NCI-H2171 (cell line): ENCODE data around the gene ATP6V1B1.

Source experiments
- DNase-seq: peaks from one replicate; lab custom pipeline; 2025; lab: John Stamatoyannopoulos, UW

The ATP6V1B1 gene

DNA sequence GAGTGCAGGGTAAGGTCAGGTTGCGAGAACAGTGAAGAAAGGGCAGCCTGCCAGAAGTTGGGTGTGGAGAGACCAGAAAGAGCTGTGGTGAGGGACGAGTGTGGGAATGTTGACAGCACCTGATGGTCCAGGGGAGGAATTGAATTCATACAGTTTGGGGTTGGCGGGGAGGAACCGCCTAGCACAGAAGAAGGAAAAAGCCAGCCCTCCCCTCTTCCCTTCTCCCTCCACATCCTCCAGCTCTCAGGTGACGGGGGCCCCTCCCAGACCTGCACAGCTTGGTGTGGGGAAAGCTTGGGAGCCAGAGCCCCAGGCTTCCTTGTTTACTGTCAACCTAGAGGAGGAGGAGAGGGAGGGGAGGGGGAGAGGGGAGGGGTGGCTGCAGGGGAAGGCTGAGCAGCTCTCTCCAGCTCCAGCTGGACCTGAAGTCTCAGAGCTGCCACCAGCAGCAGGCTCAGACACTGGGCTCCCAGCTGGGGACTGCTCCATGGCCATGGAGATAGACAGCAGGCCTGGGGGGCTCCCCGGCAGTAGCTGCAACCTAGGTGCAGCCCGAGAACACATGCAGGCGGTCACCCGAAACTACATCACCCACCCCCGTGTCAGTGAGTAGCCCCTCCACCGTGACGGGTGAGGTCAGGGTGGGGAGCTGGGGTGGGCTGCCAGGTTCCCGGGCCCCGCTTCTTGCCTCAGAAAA, at the start of gene ATP6V1B1:
ATP6V1B1 (plus strand) TSS at position 433 of the 697 bp plus-strand sequence; CDS start at position 488, 55 bp downstream.
- no peak for DNase-seq

DNA sequence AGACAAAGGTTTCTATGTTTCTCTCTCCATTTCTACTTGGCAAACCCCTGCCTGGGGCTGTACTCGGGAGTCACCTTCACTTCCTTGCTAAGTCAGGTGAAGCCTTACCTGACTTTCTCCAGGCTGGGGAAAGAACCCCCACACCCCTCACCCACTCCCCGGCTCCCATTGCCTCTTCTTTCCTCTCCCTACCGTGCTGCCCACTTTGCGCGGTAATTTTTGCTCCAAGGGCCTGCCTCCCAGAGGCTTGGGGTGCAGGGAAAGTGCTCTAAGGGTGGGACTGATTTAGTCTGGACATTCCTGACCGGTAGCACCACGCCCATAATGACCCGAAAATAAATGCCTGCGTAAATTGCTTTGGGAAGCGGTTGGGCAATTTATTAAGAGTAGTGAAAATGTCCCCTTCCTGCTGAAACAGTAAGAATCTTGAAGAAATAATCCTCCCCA, 49.1 kb upstream of the ATP6V1B1 start:
- no peak for DNase-seq

DNA sequence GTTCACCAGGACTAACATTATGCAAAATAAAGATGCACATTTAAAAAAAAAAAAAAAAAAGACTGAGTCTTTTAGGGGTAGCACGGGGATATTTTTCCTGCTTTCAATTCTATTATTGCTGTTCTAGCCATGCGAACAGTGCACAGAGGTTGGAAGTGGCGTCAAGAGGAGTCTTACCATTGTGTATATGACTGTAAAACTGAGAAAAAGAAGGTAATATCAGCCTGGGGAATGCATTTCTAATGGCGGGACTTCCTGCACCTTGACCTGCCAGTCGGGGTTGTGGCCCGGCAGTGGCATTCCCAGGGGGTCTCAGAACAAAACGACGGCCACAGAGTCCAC, 48.5 kb upstream of the ATP6V1B1 start:
- DNase-seq = no peak

DNA sequence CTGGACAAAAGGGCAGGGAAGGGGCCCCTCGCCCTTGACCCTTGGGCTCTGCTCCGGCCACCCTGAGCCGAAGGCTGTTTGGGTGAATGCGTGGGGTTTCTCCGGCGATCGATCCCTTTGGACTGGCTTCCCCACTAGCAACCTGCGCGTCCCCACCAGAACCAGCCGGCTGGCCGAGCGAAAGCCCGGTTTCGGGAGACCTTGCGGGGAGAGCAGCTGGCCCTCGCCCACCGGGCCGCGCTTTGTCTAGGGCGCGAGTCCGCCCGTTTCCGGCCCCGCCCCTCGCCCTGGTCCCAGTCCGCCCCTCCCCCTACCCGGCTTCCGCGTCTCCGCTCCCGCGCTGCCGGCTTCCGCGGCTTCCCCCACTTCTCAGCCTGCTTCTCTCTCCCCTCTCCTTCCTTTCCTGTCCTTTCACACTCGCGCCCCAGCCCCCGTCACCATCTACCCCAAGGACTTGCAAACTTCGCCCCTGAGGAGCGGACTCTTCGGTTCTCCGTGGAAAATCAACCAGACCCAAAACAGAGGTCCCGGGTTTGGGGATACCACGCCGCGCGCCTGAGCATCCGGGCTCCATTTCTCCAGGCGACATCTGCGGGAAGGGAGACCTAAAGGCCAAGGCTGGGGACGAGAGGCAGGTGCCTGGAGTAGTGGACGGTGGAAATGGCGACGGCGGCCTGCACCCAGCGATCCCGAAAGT, 48.0 kb upstream of the ATP6V1B1 start:
- peak; percentile 59 for DNase-seq

DNA sequence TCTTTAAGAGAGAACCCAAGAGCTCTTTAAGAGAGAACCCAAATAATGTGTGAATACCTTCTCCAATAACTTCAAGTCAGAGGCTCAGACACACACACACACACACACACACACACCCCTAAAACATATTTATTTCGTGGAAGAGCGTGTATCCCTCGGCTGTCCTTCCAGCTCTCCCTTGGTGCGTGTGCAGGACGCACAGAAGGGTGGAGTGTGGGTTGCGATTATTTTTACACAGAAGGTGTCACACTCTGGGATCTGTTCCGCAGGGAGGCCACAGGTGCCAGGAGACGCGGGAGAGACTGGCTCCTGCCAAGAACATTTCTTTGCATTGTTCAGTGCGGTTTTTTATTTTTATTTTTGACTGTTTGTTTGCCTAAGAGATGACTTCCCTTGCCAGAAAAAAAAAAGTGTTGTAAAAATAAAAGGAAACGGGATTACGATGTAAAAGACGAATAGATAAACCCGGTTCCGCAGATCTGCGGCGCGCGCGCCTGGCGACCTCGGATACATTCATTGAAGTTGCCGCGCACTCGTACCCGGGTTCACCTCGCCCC, 47.3 kb upstream of the ATP6V1B1 start:
- DNase-seq = no peak

DNA sequence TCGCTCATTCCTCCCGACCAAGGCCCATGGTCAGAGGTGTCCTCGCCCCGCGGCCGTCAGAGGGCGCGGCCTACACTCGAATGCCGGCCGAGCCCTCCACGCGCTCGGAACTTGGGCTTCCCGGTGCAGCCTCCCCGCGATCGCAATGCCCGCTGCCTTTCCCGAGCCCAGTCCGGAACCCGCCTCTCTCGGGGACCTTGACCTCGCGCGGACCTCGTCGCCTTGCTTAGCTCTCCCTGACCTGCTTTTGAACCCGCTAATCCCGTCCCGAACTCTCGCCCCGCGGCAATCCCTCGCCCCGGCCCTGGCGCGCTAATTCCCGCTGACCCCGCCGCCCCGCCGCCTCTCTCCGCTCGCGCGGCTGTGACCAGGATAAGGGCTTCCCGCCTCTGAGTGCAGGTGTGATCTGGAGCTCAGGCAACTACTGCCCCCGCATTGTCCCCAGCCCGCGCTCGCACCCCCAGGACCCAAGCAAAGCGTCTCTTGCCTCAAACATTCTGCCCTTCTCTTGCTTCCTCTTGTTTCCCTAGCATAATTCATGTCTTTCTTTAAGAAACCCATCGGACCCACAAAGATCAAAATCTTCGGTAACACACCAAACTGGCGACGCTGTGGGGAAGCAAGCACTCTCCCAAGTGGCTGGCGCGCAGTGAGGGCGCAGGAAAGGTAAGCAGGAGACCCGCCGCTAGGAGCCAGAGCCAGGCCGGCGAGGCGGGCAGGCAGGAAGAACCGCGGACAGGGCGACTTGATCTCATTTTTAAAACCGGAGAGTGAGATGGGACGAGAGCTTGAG, 46.6 kb upstream of the ATP6V1B1 start:
- DNase-seq = no peak

DNA sequence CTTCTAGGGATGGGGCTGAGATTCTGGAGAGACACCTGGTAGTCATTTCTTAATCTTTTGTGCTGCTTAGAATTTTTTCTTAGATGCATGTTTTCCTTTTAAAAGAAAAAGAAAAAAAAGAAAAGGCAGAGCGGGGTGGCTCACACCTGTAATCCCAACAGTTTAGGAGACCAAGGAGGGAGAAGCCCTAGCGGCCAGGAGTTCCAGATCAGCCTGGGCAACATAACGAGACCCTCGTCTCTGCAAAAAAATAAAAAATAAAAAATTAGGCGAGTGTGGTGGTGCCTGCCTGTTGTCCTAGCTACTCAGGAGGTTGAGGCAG, 46.0 kb upstream of the ATP6V1B1 start:
- no peak for DNase-seq

DNA sequence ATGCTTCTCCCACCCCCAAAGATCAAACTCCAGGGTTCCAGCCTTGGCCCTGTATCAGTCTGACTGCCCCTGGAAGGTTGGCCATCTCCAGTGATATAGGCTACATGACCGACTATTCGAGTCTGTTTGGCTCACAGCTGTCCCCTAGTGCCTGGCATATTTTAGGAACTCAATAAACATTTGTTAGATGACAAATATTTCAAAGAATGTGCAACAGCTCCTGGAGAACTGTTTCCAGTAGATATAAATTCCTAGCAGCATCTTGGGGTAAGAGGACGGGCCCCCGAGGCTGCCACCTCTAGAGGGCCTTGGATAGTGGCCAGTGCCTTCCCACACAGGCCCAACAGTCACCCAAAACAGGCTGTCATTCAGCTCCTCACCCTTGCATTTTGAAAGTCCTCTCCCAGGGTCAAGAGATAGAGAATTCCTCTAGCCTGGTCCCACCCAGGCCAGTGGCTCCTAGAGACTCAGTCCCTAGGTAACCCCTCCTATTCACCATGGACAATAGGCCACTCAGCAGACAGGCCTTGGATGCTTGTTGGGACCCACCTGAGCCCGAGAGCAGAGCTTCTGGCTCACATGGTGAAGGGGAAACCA, 45.1 kb upstream of the ATP6V1B1 start:
- no peak for DNase-seq

DNA sequence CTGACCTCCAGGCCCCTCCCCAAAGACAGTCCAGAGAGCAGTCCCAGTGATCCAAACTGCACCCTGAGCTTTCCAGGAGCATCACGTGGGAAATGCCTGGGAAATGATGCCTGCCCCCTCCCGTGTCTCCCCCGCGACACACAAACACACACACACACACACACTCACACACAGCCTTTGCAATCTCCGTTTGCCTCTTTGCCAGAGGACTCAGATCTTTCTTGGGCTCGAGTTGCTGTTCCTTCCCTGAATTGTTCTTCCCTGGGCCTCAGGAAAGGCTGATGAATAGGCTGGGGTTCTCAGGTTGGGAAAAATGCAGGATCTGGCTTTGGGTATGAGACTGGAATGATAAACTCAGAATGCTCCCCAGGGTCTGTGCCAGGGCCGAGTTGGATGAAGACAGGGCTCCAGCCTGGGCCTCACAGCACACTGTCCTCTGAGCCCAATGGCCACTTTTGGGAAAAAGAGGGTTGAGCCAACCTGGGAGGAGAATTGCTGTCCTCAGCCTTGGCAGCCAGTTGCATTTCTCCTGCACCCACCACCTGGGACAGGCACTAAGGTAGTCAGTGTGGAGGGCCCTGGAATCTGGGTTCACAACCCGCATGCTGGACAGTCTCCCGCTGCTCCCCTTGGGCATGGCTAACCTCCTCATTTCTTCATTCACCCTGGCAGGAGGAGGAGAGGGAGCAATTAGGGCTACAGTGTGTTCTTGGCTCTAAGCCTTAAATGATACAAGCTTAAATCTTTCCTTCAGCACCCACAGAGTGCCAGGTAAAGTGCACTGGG, 43.9 kb upstream of the ATP6V1B1 start:
- DNase-seq = no peak

DNA sequence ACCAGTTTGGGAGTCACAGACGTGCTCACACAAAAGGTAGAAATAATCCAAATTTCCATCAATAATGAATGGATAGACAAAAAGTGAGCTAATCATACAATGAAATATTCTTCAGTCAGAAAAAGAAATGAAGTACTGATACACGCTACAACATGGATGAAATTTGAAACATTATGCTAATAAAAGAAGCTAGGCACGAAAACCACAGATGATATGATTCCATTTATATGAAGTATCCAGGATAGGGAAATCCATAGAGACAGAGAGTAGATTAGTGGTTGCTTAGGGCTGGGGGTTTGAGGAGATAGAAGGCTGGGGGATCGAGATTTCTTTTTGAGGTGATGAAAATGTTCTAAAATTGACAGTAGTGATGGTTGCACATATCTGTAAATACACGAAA, 43.0 kb upstream of the ATP6V1B1 start:
- DNase-seq = no peak

DNA sequence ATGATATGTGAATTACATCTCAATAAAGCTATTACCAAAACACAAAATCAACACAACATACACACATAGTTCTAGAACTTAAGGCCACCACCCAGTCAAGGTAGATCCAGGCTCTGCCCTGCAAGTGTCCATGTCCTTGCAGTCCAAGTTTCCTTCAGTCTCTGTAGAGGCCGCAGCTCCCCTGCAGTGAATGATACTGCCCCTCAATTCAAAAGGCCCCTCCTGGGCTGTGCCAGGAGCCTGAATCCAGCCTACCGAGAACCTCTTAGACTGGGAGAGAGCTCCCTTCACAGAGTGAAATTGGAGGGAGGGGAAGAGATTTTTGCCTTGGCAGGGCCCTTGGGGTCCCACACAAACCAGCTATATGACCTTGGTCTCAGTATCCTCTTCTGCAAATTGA, 42.5 kb upstream of the ATP6V1B1 start:
- no peak for DNase-seq

DNA sequence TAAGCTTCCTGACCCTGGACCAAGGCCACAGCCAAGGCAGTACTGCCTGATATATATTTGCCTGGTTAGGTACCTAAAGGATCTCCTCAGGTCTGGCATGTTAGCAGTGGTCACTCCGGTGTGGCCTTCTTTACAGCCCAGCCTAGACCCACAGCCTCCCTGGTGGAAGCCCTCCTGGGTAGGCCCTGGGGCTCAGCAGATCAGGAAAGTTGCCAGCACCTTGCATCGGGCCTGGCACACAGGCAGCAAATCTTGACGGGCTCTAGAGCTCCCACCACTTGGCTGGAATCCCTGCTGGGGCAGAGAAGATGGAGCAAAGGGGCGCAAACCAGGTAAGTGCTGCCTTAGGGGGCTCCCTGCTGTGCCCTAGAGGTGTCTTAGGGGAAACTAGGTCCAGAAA, 40.9 kb upstream of the ATP6V1B1 start:
- DNase-seq = no peak

DNA sequence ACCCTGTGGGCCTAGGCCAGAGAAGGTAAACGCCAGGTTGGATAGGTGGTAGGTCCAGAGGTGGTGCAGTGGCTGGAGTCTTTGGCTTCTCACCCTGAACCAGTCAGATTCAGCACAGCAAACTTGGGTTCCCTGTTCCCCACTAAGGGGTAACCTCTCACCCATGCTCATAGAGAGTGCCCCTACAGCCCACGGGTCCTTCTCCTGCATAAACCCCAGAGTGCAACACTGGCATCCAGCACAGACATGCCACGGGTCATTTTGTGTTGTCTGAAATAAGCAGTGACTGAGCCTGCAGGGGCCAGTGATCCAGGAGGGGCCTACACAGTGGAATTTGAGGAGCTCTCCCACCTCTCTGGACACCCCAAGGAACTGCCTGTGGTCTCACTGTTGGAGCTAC, 40.5 kb upstream of the ATP6V1B1 start:
- DNase-seq = no peak

DNA sequence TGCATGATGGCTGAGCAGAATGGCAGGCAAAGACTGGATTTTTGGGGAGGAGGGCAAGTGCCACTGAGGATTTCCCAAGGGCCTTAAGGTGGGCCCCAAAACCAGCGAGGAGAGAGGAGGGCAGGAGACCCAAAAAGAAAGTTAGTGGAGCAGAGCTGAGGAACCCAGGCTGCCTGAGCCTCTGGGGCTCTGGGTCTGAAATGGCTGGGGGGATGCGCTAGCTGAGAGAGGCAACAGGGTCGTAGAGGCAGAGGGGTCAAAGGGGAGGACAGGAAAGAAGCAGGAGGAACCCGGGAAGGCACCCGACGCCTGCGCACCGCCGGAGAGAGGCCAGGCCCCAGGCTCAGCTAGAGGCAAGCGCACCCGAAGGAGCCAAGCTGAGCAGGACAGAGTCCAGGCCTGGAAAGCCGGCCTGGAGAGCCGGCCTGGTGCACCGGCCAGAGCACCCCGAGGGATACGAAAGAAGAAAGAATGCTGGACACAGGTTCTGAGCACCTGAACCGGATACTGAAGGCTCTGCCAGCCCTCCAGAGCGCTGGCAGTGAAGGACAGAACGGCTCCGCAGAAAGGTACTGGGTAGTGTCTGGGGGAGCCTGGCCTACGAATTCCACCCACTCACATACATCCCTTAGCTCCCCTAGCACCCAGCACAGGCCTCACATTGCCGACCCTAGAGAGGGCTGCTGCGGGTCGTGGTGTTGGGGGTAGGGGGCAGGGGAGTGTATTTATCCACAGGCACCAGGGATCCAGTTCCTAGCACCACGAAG, 39.5 kb upstream of the ATP6V1B1 start:
- no peak for DNase-seq

DNA sequence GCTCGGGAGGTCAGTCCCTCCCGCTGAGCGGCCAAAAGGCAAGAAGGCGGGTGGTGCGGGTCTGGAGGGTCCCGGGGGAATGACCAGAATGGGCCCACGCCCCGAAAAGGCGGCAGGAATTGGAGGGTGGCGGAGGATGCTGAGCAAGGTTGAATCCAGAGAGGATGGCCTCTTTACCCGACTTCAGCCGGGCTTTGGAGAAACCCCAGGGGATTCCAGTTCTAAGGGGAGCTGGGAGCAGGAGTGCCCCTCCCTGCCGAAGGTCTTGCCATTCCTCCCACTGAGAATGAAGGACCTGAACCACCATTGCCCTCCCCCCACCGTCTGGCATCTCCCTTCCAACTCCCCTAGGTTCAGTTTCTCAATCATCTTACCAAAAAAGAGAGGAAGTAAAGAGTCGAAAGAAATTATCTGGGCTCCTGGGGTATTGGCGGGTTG, 38.9 kb upstream of the ATP6V1B1 start:
- no peak for DNase-seq

DNA sequence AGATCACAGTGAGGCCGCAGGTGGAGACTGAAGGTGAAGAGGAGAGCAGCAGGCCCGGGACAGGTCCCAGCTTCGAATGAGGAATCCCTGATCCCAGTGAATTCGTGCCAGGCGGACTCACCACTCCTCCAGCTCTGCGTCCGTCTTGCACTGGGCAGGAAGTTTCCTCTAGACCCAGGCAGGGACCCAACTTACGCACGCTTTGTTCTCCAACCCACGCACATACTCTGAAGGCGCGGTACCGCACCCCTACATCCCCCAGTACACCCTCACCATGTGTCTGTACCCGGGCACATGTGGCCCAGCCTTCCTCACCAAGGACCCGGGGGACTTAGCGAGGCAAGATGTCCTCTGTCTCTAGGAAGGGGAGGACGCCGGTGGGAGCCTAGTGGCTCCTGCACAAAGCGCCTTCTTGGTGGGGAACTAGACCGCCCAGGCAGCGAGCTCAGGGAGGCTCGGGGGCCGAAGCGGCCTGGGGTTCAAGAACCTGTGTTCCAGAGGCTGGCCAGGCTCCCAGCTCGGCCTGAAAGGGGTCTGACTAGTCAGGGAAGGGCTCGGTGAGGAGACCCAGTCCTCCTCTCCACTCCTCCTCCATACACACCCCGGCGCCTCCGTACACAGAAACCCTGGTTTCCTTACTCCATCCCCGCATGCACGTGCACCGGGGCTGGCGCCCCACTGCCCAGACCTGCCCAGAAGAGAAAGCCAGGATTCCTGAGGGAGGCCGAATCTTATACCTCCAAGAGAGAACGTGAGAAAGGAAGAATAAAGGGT, 38.3 kb upstream of the ATP6V1B1 start:
- no peak for DNase-seq

DNA sequence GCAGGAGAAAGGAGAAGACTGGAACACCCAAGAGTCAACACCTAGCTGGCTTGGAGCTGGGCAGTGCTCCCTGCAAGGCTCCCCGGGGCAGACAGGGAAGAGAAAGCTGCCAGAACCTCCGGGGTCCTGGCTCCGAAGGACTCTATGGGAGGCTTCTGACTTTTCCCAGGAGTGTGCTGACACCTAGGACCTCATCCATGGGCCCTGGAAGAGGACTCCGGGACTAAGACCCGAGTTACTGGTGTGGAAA, 37.8 kb upstream of the ATP6V1B1 start:
- no peak for DNase-seq

DNA sequence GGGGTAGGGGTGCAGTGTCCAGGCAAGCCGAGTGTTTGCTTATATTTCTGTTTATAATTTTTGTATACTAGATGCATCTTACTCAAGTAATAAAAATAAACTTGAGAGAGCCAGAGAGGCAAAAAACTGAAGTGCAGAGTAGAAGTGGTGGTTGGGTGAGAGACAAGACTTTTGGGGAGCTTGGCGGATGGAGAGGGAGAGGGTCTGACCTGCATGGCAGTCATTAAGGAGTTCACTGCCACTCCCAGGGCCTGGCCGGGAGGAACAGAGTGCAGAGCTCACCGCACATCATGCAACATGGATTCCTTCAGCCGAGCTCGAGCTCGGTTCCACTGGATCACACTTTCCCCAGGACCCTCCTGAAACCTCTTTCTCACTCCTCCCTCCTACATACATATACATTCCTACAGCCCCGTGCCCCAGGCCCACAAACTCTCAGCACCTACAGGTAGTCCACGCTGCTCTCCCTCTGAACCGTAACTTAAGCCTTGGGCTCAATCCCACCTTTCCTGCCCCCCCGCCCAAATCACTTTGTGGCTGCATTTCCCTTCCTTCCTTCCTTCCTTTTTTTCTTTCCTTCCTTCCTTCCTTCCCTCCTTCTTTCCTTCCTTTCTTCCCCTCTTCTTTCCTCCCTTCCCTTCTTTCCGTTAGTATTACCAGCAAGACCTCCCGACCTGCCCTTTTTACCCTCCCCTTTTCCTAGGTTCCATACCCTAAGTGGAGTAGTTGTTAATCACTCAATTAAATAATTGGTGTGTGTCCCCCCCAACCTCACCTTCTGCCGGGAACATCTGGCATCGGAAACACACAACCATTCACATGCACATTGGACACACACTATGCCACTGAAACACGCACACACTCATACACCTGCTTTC, 37.1 kb upstream of the ATP6V1B1 start:
- no peak for DNase-seq
